Adipose tissue (tissue), 3 donors: Measurements from ENCODE around the gene KIF1A. TPM values are rescaled to one million over a fixed set of nuclear protein-coding genes. Genes with fewer than 3 reads are reported as not detected.
"Not testable (repeated sequence)": the region's sequence is repeated elsewhere in the genome, so short reads cannot be mapped to it uniquely, and the experiment has no call there.

Experiments used
- H3K27ac ChIP-seq: one replicate; pipeline ENCODE4 v1.5.1; 2013; ENCODE audit warnings: low read depth, low read length
- WGBS, 3 donors: extraction: QIAGEN DNeasy Blood & Tissue Kit; methylation state at CpG; one replicate each; pipeline ENCODE4 v1.1.7; 2013; 5-methylcytosine and 5-hydroxymethylcytosine counted together
- polyA plus RNA-seq, 3 donors: library from polyadenylated mRNA; stranded (reverse); fragments of 200-250 nt; gene quantifications; one replicate each; pipeline ENCODE4 v1.2.3, GENCODE V29; 2013
- donor health status: healthy with polysubstance abuse.
- donor health status: Bipolar disorder and iron deficiency.
- donor health status: healthy.

The KIF1A gene
- polyA plus RNA-seq, 3 donors = 0.11 to 18.6 (median 0.18) TPM

DNA sequence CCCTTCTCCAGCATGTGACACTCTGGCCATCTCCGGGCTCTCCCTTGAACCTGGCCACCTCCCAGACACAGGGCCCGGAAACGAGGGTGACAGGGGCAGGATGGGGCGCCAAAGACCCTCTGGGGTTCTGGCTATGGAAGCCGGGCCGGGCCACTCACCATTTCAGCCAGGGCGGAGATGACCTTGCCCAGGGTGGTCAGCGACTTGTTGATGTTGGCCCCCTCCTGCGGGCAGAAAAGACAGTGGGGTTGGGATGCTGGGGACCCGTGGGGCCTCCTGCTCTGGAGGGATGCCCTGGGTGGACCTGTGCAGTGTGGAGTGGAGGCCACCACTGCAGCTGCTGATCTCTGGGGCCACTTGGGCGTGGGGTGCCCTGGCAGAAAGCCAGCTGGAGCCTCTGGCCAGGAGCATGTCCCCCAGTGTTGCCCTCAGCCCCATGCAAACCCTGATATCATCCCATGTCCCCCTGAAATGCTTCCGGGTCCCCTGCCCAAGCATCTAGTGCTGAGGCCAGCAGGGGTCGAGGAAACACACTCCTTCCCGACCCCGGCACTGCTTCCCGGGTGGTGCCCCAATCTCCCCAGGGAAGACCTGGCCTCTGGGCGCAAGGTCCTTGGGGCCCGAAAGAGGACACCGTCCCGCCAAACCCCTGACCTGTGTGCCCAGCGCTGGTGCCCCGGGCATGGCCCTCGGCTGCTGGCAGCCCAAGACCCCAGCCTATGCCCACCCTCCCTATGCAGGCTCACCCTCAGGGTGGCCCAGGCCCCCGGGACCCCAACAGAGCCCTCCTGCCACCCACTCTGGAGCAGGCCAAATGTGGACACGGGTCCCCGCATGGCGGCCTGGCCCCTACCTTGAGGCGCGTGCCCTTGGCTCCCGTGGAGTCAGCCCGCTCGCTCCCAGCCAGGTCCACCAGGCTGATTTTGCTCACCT lies 36.9 kb downstream of the KIF1A start:
- H3K27ac ChIP-seq = no peak overlapping the region
- 89 to 93% (median 91%) methylated on average over 30 to 32 of the region's 32 CpGs for WGBS, 3 donors

DNA sequence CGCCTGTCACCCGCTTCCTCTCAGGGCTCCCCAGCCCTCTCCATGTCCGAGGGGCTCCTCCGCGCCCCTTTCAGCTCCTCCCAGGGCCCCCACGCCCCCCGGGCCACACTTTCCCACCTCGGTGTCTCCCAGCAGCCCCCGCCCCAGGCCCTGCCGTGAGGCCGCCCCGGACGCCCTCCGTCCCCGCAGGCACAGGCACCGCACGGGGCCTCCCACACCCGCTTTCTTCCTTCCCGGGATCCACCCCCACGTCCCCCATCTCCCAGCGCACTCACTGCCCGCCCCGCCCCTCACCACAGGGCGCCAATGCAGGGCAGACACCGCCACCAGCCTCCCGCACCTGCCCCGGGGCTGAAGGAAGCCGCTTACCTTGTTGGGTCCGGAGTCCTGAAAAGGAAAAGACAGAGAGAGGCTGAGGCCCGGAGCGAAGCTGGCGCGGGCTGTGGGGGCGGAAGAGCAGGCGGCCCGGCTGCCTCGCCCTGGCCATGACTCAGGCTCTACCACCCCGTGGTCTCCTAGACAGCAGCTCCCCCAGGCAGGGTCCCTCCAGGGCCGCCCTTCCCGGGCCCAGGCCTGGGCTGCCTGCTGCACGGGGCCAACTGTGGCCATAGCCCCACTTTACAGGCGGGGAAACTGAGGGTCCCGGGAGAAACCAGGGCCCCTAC lies 37.7 kb downstream of the KIF1A start:
- H3K27ac ChIP-seq = no peak overlapping the region
- WGBS, 3 donors = 87 to 94% (median 90%) methylated on average over 40 to 43 of the region's 43 CpGs

DNA sequence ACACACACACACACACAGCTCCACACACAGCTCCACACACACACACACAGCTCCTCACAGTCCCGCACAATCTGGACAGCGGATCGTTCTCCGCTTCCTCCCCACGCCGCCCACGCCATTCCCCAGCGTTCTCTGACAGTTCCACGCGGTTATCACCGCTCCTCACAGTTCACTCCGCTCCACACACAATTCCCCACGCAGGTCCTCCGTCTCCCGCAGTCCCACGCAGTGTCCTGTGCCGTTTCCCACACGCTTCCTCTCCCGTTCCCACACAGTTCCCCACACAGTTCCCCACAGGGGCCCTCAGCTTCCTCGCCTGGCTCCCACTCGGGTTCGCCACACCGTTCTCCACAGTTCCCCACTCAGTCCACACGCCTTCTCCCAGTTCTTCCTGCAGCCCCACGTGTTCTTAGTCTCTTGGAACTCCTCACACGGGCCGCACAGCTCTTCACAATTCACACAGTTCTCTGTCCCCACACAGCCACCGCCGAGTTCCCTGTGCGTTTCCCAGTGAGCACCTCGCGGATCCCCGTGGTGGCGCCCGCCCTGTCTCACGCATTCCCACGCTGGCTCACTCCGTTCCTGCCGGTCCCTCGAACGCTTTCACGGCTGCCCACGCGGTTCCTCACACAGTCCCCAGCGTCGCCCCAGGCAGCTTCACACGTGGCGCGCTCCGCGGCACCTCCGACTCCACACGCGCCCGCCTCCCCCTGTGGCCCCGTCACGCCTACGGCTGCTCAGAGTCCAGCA lies 38.4 kb downstream of the KIF1A start:
- 81 to 92% (median 86%) methylated on average over 58 of the region's 58 CpGs for WGBS, 3 donors
- H3K27ac ChIP-seq = no peak overlapping the region

DNA sequence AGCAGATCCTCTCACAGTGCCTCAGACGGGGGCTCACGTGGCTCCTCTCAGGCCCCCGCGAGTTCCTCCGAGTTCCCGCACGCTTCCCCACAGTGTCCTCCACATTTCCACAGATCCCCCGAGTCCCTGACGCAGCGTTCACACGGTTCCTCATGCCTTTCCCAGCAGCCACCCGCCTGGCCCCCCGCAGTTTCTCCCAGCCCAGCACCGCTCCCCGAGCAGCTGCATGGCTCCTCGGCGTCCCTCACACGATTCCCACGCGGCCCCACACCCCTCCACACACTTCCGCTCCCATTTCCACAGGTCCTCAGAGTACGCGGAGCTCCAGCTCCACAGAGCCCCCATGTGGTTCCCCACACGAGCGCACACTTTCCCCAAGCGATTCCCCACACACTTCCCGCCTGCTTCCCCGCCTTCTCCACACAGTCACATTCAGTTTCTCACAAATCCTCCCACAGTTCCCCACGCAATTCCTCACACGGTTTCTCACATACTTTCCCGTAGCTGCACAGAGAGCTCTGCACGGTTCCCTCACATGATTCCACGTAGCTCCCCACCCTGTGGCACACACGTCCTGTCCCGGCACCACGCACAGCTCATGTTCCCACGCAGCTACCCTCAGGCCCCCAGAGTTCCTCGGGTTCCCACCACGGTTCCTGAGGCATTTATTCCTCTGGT lies 39.9 kb downstream of the KIF1A start:
- 42 to 72% (median 55%) methylated on average over 39 of the region's 39 CpGs for WGBS, 3 donors
- H3K27ac ChIP-seq = no peak overlapping the region

DNA sequence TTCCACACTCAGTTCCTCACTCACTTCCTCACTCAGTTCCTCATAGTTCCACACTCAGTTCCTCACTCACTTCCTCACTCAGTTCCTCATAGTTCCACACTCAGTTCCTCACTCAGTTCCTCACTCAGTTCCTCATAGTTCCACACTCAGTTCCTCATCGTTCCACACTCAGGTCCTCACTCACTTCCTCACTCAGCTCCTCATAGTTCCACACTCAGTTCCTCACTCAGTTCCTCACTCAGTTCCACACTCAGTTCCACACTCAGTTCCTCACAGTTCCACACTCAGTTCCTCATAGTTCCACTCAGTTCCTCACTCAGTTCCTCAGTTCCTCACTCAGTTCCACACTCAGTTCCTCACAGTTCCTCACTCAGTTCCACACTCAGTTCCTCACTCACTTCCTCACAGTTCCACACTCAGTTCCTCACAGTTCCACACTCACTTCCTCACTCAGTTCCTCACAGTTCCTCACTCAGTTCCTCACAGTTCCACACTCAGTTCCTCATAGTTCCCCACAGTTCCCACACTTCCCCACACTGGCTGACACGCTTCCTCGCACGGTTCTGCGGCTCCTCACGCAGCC lies 40.7 kb downstream of the KIF1A start:
- not testable (repeated sequence) for H3K27ac ChIP-seq
- WGBS, 3 donors = 71 to 81% (median 78%) methylated on average over 6 of the region's 6 CpGs

DNA sequence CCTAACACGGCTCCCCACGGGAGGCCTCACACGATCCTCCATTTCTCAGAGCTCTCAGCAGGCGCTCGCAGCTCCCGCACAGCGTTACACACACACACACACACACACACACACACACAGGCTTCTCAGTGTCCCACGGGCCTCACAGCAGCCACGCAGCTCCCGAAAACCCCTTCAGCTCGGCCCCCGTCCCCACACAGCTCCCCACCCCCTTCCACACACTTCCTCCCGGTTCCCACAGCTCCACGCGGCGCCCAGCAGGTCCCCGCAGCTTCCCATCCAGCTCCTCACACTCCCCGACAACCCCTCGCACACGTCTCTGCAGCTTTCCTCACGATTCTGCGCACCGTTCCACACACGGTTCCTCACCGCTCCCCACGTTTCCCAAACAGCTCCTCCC lies 41.6 kb downstream of the KIF1A start:
- no peak overlapping the region for H3K27ac ChIP-seq
- 76 to 85% (median 79%) methylated on average over 26 of the region's 26 CpGs for WGBS, 3 donors

DNA sequence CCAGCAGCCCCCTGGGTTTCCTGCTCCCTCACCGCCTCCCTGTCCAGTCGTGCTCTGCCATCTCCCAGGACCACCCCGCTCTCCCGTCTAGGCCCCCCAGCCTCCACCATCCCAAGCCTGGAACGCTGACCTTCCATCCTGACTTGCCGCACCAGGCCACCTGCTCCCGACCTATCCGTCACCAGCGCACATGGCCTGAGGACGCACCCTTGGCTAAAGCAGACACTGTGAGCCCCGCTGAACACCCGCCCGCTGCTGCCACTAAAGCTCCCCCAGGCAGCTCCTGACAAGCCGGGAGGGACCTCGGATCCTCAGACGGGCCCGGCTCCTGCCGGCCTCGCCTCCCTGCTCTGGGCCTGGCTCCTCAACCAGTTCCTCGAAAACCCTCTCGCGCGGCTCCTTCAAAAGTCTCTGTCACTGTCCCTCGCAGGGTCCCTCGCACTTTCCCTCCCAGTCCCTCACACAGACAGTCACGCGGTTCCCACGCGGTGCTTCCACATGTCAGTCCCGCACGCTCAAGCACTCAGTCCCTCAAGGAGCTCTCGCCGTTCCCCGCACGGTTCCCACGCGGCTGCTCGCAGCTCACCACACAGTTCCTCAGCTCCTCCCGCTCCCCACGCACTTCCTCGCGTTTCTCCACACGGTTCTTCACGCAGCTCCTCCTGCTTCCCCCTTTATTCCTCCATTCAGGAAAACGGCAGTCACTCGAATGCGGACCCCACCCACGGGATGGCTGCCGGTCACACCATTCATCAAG lies 42.4 kb downstream of the KIF1A start:
- 88 to 90% (median 90%) methylated on average over 49 of the region's 49 CpGs for WGBS, 3 donors

DNA sequence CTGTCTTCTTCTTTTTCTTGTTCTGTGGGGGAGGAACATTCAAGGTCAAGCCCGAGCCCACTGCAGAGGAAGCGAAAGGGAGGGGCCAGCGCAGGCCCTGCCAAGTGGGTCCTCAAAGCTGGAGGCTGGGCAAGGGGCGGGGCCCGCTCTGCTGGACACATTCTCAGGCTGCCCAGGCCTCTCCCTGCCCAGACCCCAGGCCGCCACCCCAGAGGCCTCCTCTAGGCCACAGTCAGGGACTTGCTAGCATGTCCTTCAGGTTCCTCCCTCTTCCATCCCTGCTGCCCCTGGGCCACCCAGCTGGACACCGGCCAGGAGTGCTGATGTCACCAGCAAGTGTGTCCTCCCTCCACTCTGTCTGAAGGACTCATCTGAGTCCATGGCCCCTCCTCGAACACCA lies 44.1 kb downstream of the KIF1A start:
- no peak overlapping the region for H3K27ac ChIP-seq
- WGBS, 3 donors = 48 to 89% (median 58%) methylated on average over 8 of the region's 8 CpGs

More for the DNA sequence above, 42.4 kb downstream of the KIF1A start:
- no peak overlapping the region for H3K27ac ChIP-seq

DNA sequence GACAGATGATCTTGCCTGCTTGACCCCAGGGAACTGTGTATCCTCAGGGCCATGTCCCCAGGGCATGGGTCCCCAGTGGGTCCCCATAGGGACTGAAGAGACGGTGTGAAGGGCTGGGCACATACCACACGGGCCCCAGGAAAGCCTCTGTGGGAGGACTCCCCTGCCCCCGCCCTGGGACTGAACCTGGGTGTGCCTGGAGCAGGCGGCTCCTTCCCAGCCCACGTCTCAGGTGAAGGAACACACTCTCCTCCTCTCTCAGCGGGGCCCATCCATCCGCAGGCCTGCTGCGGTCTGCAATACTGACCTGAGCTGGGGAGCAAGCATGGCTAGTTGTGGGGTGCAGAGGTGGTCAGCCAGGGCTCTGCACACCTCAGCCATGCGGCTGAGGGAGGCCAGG lies 45.2 kb downstream of the KIF1A start:
- WGBS, 3 donors = 85 to 92% (median 88%) methylated on average over 8 to 9 of the region's 9 CpGs
- no peak overlapping the region for H3K27ac ChIP-seq

DNA sequence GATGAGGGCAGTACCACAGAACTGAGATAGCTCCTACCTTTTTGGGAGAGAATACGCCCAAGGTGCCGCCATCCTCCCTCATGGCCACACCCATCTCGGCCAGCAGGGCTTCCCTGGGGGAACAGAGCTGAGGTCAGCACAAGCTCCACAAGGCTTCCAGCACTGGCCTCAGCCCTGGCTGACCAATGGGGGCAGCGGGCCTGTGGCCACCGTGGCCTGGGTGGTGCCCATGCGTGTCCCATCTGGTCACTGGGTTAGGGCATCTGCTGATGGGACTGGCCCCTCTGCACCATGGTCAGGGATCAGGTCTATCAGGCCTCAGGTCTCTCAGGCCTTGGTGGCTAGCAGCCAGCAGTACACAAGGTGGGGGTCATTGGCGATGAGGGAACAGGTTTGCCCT lies 50.9 kb downstream of the KIF1A start:
- no peak overlapping the region for H3K27ac ChIP-seq
- whole genome bisulfite sequencing, 3 donors = 91 to 98% (median 92%) methylated on average over 7 of the region's 7 CpGs

DNA sequence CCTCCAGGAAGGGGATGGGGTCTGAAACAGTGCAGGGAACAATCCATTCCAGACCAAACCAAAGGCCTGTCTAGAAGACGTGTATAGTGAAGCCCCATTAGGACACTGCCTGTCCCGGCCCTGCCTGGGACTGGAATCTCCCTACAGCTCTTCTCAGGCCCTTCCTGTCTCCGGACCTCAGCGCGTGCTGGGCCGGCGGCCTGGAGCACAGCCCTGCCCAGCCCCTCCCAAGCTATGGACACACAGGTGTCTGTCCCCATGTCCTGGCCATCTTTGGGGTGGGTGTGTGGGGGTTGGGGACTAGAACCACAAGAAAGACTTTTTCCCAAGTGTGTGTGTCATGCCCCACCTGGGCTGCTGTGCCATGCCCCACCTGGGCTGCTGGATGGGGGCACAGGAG lies 51.8 kb downstream of the KIF1A start:
- 75 to 93% (median 89%) methylated on average over 7 of the region's 7 CpGs for WGBS, 3 donors
- no peak overlapping the region for H3K27ac ChIP-seq

DNA sequence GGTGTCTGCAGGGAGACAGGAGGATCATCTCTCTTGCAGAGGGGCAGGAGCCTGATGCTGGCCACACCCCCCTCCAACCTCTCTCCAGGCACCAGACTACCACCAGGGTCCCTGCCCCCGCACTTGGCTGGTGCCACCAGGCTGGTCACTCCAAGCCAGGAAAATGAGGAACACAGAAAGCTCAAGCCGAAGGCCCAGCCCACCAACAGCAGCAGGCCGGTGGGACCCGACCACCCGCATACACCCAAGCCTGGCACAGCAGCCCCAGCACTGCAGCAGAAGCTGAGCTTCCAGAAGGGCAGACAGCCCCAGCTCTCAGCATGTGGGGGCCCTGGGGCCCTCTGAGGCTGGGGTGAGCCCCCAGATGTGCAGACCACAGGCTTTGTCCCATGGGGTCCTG lies 52.7 kb downstream of the KIF1A start:
- 90 to 100% (median 96%) methylated on average over 5 of the region's 5 CpGs for WGBS, 3 donors
- no peak overlapping the region for H3K27ac ChIP-seq

DNA sequence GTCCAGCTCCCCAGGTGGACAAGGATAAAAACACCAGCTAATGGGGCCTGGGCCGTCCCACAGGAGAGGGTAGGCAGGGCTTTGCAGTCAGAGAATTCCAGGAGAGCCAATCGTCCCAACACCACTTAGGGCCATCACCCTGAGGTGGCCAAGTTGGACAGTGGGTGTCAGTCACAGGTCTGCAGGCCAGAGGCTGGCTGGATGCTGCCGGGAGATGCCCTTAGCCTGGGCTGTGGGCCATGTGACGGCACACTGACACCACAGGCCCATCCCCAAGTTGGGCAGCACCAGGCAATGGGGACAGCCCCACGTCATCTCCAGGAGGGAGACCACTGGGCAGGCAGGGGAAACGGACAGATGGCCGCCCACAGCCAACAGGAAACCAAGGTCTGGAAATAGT lies 53.9 kb downstream of the KIF1A start:
- H3K27ac ChIP-seq = no peak overlapping the region
- 84 to 93% (median 86%) methylated on average over 7 of the region's 7 CpGs for WGBS, 3 donors

DNA sequence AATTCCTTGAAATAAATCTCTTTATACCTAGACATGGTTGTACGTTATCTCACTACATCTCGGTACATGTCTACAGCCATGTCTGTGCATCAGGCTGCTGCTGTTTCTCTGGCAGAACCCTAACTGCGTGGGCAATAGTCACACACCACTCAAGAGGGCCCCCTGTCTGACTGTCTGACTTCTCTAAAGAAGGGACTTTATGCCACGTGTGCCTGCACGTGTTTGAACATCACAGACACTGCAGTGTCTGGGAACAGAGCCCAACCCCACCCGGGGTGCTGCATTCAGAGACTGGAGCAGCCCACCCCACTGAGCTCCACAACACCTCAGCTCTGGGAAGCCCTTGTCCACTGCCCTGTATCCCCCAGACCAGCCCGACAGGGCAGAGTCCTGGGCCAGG lies 55.0 kb downstream of the KIF1A start:
- WGBS, 3 donors = 74 to 85% (median 78%) methylated on average over 7 of the region's 7 CpGs
- no peak overlapping the region for H3K27ac ChIP-seq

DNA sequence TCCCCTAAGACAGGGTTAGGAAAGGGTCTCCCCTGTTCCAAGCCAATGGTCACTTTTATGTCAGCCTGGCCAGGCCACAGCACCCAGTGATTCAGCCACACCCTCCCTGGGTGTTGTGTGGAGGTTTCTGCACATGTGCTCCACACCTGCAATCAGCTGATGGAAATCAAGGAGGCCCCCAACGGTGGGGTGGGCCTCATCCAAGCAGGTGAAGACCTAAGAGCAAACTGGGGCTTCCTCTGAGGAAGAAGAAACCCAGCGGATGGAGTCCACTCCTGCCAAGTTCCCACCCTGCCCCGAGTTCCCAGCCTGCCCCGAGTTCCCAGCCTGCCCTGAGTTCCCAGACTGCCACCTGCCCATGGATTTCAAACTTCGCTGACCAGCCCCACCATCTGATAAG lies 55.4 kb downstream of the KIF1A start:
- no peak overlapping the region for H3K27ac ChIP-seq
- 77 to 85% (median 81%) methylated on average over 5 of the region's 5 CpGs for WGBS, 3 donors

DNA sequence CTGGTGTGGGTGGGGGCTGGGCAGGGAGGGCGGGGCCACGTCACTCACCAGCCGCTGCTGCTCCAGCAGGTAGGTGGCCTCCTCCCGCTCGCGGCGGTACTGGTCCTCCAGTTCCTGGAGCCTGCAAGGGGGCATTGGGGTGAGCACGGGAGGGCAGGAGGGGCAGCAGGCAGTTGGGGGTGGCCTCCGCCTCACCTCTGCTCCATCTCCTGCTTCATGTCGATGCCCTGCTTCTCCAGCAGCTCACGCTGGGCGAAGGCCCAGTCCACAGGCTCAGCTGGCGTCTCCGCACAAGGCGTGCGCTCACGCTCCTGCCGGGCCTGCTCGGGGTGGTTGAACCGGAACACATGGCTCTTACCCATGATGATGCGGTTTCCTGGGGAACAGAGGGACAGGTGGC lies 57.0 kb downstream of the KIF1A start:
- WGBS, 3 donors = 90 to 92% (median 91%) methylated on average over 19 to 21 of the region's 21 CpGs

DNA sequence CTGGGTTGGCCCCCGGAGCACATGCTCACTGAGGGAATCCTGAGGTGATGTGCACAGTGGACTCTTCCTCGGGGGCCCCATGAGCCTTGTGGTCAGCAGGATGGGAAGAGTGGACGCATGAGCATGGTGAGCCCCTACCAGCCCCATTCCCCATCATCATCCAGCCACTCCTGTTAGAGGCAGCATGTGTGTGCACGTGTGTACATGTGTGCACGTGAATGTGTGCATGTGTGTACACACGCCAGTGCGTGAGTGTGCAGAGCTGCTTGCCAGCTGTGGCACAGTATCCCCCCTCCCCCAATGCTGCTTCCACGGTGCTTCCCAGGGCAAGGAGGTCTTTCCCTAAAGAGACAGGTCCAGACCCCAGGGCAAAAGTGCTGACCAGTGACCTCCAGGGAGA lies 57.8 kb downstream of the KIF1A start:
- 91 to 96% (median 92%) methylated on average over 8 of the region's 8 CpGs for WGBS, 3 donors
- no peak overlapping the region for H3K27ac ChIP-seq

More for the DNA sequence above, 57.0 kb downstream of the KIF1A start:
- H3K27ac ChIP-seq = no peak overlapping the region
